Measurements from ENCODE around the gene KRT71.

Gene KRT71

GRCh38 chr12:52534482-52534881, 18.5 kb downstream of the KRT71 start:
- no peak for DNase-seq

- no peak for DNase-seq
Measured at GRCh38 chr12:52533686-52534470, 19.1 kb downstream of the KRT71 start.

- DNase-seq: no peak
Measured at GRCh38 chr12:52532636-52533035, 20.3 kb downstream of the KRT71 start.

- DNase-seq: no peak
Measured at GRCh38 chr12:52531566-52532300, 21.2 kb downstream of the KRT71 start.

GRCh38 chr12:52530905-52531304, 22.0 kb downstream of the KRT71 start:
- DNase-seq: no peak

- DNase-seq: no peak
Measured at GRCh38 chr12:52530366-52530765, 22.6 kb downstream of the KRT71 start.

- no peak for DNase-seq
Measured at GRCh38 chr12:52529846-52530245, 23.1 kb downstream of the KRT71 start.

- DNase-seq: no peak
Measured at GRCh38 chr12:52529417-52529816, 23.5 kb downstream of the KRT71 start.

- DNase-seq: no peak
Measured at GRCh38 chr12:52528641-52529143, 24.3 kb downstream of the KRT71 start.

- DNase-seq: no peak
Measured at GRCh38 chr12:52527121-52527800, 25.7 kb downstream of the KRT71 start.

GRCh38 chr12:52526511-52526951, 26.4 kb downstream of the KRT71 start:
- no peak for DNase-seq

- no peak for DNase-seq
Measured at GRCh38 chr12:52525661-52526499, 27.1 kb downstream of the KRT71 start.

- no peak for DNase-seq
Measured at GRCh38 chr12:52524898-52525591, 27.9 kb downstream of the KRT71 start.

GRCh38 chr12:52524241-52524897, 28.6 kb downstream of the KRT71 start:
- no peak for DNase-seq

GRCh38 chr12:52523824-52524223, 29.1 kb downstream of the KRT71 start:
- no peak for DNase-seq

- DNase-seq: no peak
Measured at GRCh38 chr12:52522346-52523011, 30.5 kb downstream of the KRT71 start.

GRCh38 chr12:52521568-52522266, 31.2 kb downstream of the KRT71 start:
- no peak for DNase-seq

GRCh38 chr12:52521175-52521567, 31.8 kb downstream of the KRT71 start:
- no peak for DNase-seq

GRCh38 chr12:52519826-52520662, 32.9 kb downstream of the KRT71 start, which contains the start of gene KRT5:
Gene KRT5, minus strand, starts transcription at chr12:52520394. Its CDS starts 98 bp downstream, at chr12:52520296.
- no peak for DNase-seq
